Uterus (tissue), 2 donors: ENCODE data around the gene MAD1L1.

Source experiments
- POLR2A ChIP-seq, 2 donors: fragments of 450-650 bp; IDR thresholded peaks; one replicate each; pipeline ENCODE4 v1.6.1; 2016; ENCODE audit warnings: antibody characterized with exemption in 2 of 2, mild to moderate bottlenecking in 1 of 2, moderate library complexity in 1 of 2
- TF ChIP-seq, protein P1 (sequence below), 4 experiments: fragments of 200-600 bp in 2 of 4; fragments of 450-650 bp in 2 of 4; sonication (generic) in 2 of 4; IDR thresholded peaks; one replicate each; pipeline ENCODE4 v1.5.1; 2016 to 2019; ENCODE audit warnings: antibody characterized with exemption in 4 of 4, mild to moderate bottlenecking in 2 of 4, moderate library complexity in 1 of 4

- TF ChIP-seq, protein P1, sequence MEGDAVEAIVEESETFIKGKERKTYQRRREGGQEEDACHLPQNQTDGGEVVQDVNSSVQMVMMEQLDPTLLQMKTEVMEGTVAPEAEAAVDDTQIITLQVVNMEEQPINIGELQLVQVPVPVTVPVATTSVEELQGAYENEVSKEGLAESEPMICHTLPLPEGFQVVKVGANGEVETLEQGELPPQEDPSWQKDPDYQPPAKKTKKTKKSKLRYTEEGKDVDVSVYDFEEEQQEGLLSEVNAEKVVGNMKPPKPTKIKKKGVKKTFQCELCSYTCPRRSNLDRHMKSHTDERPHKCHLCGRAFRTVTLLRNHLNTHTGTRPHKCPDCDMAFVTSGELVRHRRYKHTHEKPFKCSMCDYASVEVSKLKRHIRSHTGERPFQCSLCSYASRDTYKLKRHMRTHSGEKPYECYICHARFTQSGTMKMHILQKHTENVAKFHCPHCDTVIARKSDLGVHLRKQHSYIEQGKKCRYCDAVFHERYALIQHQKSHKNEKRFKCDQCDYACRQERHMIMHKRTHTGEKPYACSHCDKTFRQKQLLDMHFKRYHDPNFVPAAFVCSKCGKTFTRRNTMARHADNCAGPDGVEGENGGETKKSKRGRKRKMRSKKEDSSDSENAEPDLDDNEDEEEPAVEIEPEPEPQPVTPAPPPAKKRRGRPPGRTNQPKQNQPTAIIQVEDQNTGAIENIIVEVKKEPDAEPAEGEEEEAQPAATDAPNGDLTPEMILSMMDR (IDR thresholded peaks at IDR 0.05): no peak
- TF ChIP-seq POLR2A (IDR thresholded peaks at IDR 0.05): no peak
Observed at GRCh38 chr7:2159176-2159520, 73.6 kb downstream of the MAD1L1 start.
